ENCODE results near the gene CMC1. TPM values are rescaled to one million over a fixed set of nuclear protein-coding genes. Genes with fewer than 3 reads are reported as not detected.

Gene CMC1
- total and polyA plus RNA-seq, 9 of the 15 experiments (the other 6 are each of a cell fraction or from before 2014, with no cell fraction given) = 15.9 to 74.6 (median 48.9) TPM

DNA sequence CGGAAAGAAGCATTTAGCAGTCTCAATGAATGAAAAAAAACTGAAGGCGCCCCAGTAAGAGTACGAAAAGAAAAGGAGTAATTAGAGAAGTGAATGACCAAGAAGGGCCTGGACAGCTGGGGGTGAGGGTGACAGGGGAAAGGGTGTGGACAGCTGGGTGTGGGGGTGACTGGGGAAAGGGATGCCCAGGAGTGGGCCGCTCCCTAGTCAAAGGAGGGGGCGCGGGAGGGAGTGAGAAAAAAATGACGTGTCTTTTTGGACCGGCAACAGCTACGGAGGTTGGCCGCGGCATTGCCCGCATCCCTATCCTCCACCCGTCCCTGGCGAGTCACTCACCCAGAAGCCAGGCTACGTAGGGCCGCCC, 106.8 kb downstream of the CMC1 start (continued):
- TF ChIP-seq PTRF (tag; IDR thresholded peaks at IDR 0.05) (no peak), ZNF354B (CRISPR knock-in tag; IDR thresholded peaks at IDR 0.05) (no peak), ZNF175 (CRISPR knock-in tag; IDR thresholded peaks at IDR 0.05; ENCODE audit: low read depth) (no peak), BRCA1 (IDR thresholded peaks at IDR 0.05) (no peak), BRCA1 (CRISPR knock-in tag; IDR thresholded peaks at IDR 0.05) (no peak), TSC22D4 (tag; IDR thresholded peaks at IDR 0.05) (no peak), ZNF644 (tag; IDR thresholded peaks at IDR 0.05; ENCODE audit: low read depth) (no peak), ZZZ3 (IDR thresholded peaks at IDR 0.05) (no peak), DNMT1 (IDR thresholded peaks at IDR 0.05) (no peak), KDM5B (IDR thresholded peaks at IDR 0.05; ENCODE audit: insufficient replicate concordance, low read depth, low read length) (peak; percentile 34), NRF1 (conservative IDR thresholded peaks at IDR 0.05 in 1 of 2, IDR thresholded peaks at IDR 0.05 in 1 of 2) (no peak), SUPT5H (IDR thresholded peaks at IDR 0.05) (no peak), MLX (CRISPR knock-in tag; conservative IDR thresholded peaks at IDR 0.05) (no peak), SRSF1 (IDR thresholded peaks at IDR 0.05; ENCODE audit: low read depth, low read length) (no peak), PCBP2 (IDR thresholded peaks at IDR 0.05; ENCODE audit: low read depth, low read length, poor library complexity, severe bottlenecking) (no peak), DPF2 (IDR thresholded peaks at IDR 0.05) (no peak), ZNF780A (CRISPR knock-in tag; IDR thresholded peaks at IDR 0.05) (no peak), ZBTB2 (IDR thresholded peaks at IDR 0.05) (0 out of 2 replicates have a peak, but pooled peaks have one; percentile 20), FOXK2 (conservative IDR thresholded peaks at IDR 0.05 in 1 of 2, IDR thresholded peaks at IDR 0.05 in 1 of 2; ENCODE audit: low read depth in 2 of 2) (peak; percentile 7 to 11; a peak in 1 of 4 replicates)
- TF ChIP-seq, protein P1, sequence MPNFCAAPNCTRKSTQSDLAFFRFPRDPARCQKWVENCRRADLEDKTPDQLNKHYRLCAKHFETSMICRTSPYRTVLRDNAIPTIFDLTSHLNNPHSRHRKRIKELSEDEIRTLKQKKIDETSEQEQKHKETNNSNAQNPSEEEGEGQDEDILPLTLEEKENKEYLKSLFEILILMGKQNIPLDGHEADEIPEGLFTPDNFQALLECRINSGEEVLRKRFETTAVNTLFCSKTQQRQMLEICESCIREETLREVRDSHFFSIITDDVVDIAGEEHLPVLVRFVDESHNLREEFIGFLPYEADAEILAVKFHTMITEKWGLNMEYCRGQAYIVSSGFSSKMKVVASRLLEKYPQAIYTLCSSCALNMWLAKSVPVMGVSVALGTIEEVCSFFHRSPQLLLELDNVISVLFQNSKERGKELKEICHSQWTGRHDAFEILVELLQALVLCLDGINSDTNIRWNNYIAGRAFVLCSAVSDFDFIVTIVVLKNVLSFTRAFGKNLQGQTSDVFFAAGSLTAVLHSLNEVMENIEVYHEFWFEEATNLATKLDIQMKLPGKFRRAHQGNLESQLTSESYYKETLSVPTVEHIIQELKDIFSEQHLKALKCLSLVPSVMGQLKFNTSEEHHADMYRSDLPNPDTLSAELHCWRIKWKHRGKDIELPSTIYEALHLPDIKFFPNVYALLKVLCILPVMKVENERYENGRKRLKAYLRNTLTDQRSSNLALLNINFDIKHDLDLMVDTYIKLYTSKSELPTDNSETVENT (CRISPR knock-in tag; IDR thresholded peaks at IDR 0.05) = 0 out of 2 replicates have a peak, but pooled peaks have one; percentile 17
- TF ChIP-seq, protein P2, sequence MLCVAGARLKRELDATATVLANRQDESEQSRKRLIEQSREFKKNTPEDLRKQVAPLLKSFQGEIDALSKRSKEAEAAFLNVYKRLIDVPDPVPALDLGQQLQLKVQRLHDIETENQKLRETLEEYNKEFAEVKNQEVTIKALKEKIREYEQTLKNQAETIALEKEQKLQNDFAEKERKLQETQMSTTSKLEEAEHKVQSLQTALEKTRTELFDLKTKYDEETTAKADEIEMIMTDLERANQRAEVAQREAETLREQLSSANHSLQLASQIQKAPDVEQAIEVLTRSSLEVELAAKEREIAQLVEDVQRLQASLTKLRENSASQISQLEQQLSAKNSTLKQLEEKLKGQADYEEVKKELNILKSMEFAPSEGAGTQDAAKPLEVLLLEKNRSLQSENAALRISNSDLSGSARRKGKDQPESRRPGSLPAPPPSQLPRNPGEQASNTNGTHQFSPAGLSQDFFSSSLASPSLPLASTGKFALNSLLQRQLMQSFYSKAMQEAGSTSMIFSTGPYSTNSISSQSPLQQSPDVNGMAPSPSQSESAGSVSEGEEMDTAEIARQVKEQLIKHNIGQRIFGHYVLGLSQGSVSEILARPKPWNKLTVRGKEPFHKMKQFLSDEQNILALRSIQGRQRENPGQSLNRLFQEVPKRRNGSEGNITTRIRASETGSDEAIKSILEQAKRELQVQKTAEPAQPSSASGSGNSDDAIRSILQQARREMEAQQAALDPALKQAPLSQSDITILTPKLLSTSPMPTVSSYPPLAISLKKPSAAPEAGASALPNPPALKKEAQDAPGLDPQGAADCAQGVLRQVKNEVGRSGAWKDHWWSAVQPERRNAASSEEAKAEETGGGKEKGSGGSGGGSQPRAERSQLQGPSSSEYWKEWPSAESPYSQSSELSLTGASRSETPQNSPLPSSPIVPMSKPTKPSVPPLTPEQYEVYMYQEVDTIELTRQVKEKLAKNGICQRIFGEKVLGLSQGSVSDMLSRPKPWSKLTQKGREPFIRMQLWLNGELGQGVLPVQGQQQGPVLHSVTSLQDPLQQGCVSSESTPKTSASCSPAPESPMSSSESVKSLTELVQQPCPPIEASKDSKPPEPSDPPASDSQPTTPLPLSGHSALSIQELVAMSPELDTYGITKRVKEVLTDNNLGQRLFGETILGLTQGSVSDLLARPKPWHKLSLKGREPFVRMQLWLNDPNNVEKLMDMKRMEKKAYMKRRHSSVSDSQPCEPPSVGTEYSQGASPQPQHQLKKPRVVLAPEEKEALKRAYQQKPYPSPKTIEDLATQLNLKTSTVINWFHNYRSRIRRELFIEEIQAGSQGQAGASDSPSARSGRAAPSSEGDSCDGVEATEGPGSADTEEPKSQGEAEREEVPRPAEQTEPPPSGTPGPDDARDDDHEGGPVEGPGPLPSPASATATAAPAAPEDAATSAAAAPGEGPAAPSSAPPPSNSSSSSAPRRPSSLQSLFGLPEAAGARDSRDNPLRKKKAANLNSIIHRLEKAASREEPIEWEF (CRISPR knock-in tag; IDR thresholded peaks at IDR 0.05) = no peak
